Caco-2 (cell line): ENCODE results near the gene ID1. TPM values are rescaled to one million over a fixed set of nuclear protein-coding genes. Genes with fewer than 3 reads are reported as not detected.
A peak's percentile ranks its signal among the peaks of the same experiment; 100 is the strongest.

ENCODE experiments used
- BruUV-seq: library from RNA; stranded (reverse); fragments of 400-500 nt; replicated peaks from 2 replicates; lab custom pipeline; 2021; lab: Mats Ljungman, UMichigan
- CTCF ChIA-PET: fragments of 300-600 bp; sonication (Branson Sonifier 250); formaldehyde crosslinking; loops from one replicate; lab custom pipeline; 2022; ENCODE audit warnings: antibody characterized with exemption; lab: Charles Lee
- POLR2A ChIA-PET: fragments of 300-600 bp; sonication (Branson Sonifier 250); formaldehyde crosslinking; loops from one replicate; lab custom pipeline; 2022; ENCODE audit warnings: antibody characterized with exemption; lab: Charles Lee
- DNase-seq, 2 experiments: peaks; one replicate each; pipeline versions ENCODE4 v3.0.0 to v3.0.0-alpha.2; 2020 to 2022
- H3K27me3 ChIP-seq: replicated peaks from 2 replicates; pipeline ENCODE4 v1.6.0; 2011; ENCODE audit warnings: low read length; ENCODE audit not compliant: control insufficient read depth, insufficient read depth
- H3K36me3 ChIP-seq: 2 replicates; pipeline ENCODE4 v1.5.1; 2011; ENCODE audit warnings: low read length; ENCODE audit not compliant: control insufficient read depth, insufficient read depth
- H3K4me1 ChIP-seq: fragments of 250-450 bp; sonication (Bioruptor Pico); 2 replicates; pipeline ENCODE4 v1.5.1; 2020; ENCODE audit warnings: mild to moderate bottlenecking
- H3K4me3 ChIP-seq: 2 replicates; pipeline ENCODE4 v1.5.1; 2011; ENCODE audit warnings: low read depth, mild to moderate bottlenecking, control low read depth, low read length
- H3K9me3 ChIP-seq: fragments of 250-450 bp; sonication (Bioruptor Pico); 2 replicates; pipeline ENCODE4 v1.5.1; 2020; ENCODE audit warnings: mild to moderate bottlenecking, moderate library complexity
- H3K27ac Mint-ChIP-seq: one replicate; pipeline ENCODE4 v1.8.0; 2022; ENCODE audit warnings: mixed read lengths; ENCODE audit not compliant: unreplicated experiment
- H3K27me3 Mint-ChIP-seq: one replicate; pipeline ENCODE4 v1.8.0; 2022; ENCODE audit warnings: mixed read lengths; ENCODE audit not compliant: insufficient read depth, unreplicated experiment
- H3K36me3 Mint-ChIP-seq: one replicate; pipeline ENCODE4 v1.8.0; 2022; ENCODE audit warnings: mild to moderate bottlenecking, mixed read lengths; ENCODE audit not compliant: insufficient read depth, unreplicated experiment
- H3K4me1 Mint-ChIP-seq: one replicate; pipeline ENCODE4 v1.8.0; 2022; ENCODE audit warnings: low read depth, mixed read lengths; ENCODE audit not compliant: unreplicated experiment
- H3K4me3 Mint-ChIP-seq: one replicate; pipeline ENCODE4 v1.8.0; 2022; ENCODE audit warnings: mild to moderate bottlenecking, moderate library complexity, mixed read lengths; ENCODE audit not compliant: unreplicated experiment
- H3K9me3 Mint-ChIP-seq: one replicate; pipeline ENCODE4 v1.8.0; 2022; ENCODE audit warnings: mixed read lengths; ENCODE audit not compliant: unreplicated experiment
- CTCF ChIP-seq, 2 experiments: fragments of 200-600 bp in 1 of 2; IDR thresholded peaks; 1 replicate in 1 of 2; 2 replicates in 1 of 2; pipeline versions ENCODE4 v1.5.1 to v1.8.0; 2011 to 2022; ENCODE audit warnings: antibody characterized with exemption in 1 of 2, control low read depth in 1 of 2, inconsistent platforms in 1 of 2, low read depth in 1 of 2, low read length in 1 of 2, mild to moderate bottlenecking in 1 of 2, moderate library complexity in 1 of 2; ENCODE audit not compliant: insufficient read depth in 1 of 2, severe bottlenecking in 1 of 2, unreplicated experiment in 1 of 2
- intact Hi-C: fragments of 100-400 bp; cut with micrococcal nuclease; formaldehyde crosslinking; loops from one replicate; pipeline ENCODE4 v1.10.0; 2022; ENCODE audit not compliant: unreplicated experiment
- total RNA-seq: library from RNA; stranded (reverse); gene quantifications from 2 replicates; pipeline ENCODE4 v1.2.3, GENCODE V29; 2022

ID1 gene
- total RNA-seq, 1 experiment from 2014 or later: 163 TPM

DNA sequence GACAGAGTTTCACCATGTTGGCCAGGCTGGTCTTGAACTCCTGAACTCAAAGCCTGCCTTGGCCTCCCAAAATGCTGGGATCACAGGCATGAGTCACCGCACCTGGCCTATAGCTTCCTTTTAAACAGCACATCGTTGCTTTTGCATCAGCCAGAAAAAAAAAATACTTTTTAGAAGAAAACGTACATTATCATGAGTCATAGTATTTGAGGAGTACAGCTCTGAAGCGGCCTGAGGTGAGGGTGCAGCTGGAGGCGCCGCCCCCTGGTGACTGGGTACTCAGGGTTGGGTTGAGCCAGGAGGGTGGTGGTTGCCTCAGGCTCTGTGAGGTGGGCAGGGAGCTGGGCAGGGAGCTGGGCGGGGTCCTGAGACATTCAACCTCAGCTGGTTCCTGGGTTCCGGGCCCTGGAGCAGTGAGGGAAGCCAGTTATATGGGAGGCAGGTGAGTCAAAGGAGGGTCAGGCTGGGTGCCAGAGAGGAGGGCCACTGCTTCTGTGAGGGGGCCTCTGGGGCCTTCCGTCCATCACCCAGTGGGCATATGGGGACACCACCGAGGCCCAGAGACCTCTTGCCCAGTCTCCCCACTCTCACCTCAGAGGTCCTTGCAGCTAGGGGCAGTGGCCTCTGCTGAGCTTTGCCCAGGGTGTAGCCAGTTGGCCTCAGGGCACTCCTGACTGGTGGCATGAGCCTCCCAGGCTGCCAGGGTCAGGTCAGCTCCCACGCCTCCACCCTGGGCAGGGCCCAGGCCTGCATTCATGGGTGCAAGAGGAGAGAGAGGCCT, 11.7 kb upstream of the ID1 start:
- Mint-ChIP-seq H3K36me3 (no peaks in the 10 kb centered on the region), H3K4me1 (peaks cover 32% of the 10 kb centered on the region), H3K27me3 (no peaks in the 10 kb centered on the region), H3K9me3 (no peaks in the 10 kb centered on the region), H3K27ac (peak overlapping the region; percentile 61), H3K4me3 (no peak overlapping the region)
- DNase-seq: peak; percentile 71 to 79
- Histone ChIP-seq H3K27me3 (no peaks in the 10 kb centered on the region), H3K4me3 (no peak overlapping the region), H3K36me3 (no peaks in the 10 kb centered on the region), H3K4me1 (peaks cover 30% of the 10 kb centered on the region), H3K9me3 (no peaks in the 10 kb centered on the region)
- CTCF ChIA-PET: interaction anchor here (0.7 to 1.5 kb wide), 7 partner anchors 10 to 33 kb away, joined by 3 to 18 read pairs (median 5); no protein-coding TSS in a partner anchor
- POLR2A ChIA-PET: interaction anchor here (1.1 kb wide), 4 partner anchors 10 to 20 kb away, joined by 3 to 16 read pairs (median 7); partner anchors contain the start of gene ID1
- intact Hi-C loops: no loop called here
- no TSS peak for BruUV-seq
- TF ChIP-seq CTCF (IDR thresholded peaks at IDR 0.05; ENCODE audit: insufficient read depth in 1 of 2, low read depth in 1 of 2, low read length in 1 of 2, severe bottlenecking in 1 of 2, unreplicated experiment in 1 of 2): peak in 1 of 2 experiments; percentile 12

DNA sequence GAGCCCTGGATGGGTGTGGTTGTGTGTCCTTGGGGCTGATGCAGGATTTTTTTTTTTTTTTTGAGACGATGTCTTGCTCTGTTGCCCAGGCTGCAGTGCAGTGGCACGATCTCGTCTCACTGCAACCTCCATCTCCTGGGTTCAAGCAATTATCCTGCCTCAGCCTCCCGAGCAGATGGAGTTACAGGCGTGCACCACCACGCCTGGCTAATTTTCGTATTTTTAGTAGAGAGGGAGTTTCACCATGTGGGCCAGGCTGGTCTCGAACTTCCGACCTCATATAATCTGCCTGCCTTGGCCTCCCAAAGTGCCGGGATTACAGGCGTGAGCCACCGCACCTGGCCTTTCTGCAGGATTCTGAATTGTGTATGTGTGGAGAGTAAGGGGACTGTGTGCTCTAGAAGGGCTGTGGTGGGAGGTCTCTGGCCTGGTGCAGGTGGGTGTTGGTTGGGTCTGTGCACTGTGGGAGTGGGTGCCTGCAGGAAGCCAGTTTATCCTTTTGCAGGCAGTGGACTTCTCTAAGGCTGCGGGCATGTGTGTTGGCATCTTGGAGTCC, 11.0 kb upstream of the ID1 start:
- Mint-ChIP-seq H3K27ac (peak overlapping the region; percentile 61), H3K4me1 (peaks cover 26% of the 10 kb centered on the region), H3K36me3 (no peaks in the 10 kb centered on the region), H3K4me3 (no peak overlapping the region), H3K27me3 (no peaks in the 10 kb centered on the region), H3K9me3 (no peaks in the 10 kb centered on the region)
- peaks cover 25% of the 10 kb centered on the region for H3K4me1 ChIP-seq
- no TSS peak for BruUV-seq
- no peaks in the 10 kb centered on the region for H3K27me3 ChIP-seq
- DNase-seq: no peak
- intact Hi-C loops: no loop called here
- H3K36me3 ChIP-seq: no peaks in the 10 kb centered on the region
- ChIA-PET POLR2A (interaction anchor here (1.1 kb wide), 1 partner anchor 10 kb away, joined by 6 read pairs; no protein-coding TSS in a partner anchor), CTCF (interaction anchor here (0.7 to 2.5 kb wide), 5 partner anchors 9 to 34 kb away, joined by 3 to 18 read pairs (median 9); no protein-coding TSS in a partner anchor)
- no peak for TF ChIP-seq CTCF (IDR thresholded peaks at IDR 0.05; ENCODE audit: insufficient read depth in 1 of 2, low read depth in 1 of 2, low read length in 1 of 2, severe bottlenecking in 1 of 2, unreplicated experiment in 1 of 2)
- no peaks in the 10 kb centered on the region for H3K9me3 ChIP-seq
- no peak overlapping the region for H3K4me3 ChIP-seq
